ENCODE data around the gene CTNND2. TPM values are rescaled to one million over a fixed set of nuclear protein-coding genes. Genes with fewer than 3 reads are reported as not detected.

CTNND2 gene
- total and polyA plus RNA-seq, 2 donors (not counting 1 experiment from before 2014, with no cell fraction given), result not detected

- TF ChIP-seq CTCF (IDR thresholded peaks at IDR 0.05) (no peak), EZH2 (IDR thresholded peaks at IDR 0.05; ENCODE audit: borderline replicate concordance, insufficient read depth, low read depth, low read length, poor library complexity, severe bottlenecking) (no peak)
- Histone ChIP-seq H2AFZ (ENCODE audit: insufficient read depth, low read depth, low read length, poor library complexity, severe bottlenecking) (no peak overlapping the region), H3K4me1 (ENCODE audit: control insufficient read depth in 2 of 2, insufficient read depth in 2 of 2, low read length in 2 of 2) (no peaks in the 10 kb centered on the region), H3K4me3 (ENCODE audit: control extremely low read depth in 1 of 5, extremely low read depth in 1 of 5, insufficient read depth in 1 of 5, low read depth in 2 of 5, low read length in 4 of 5) (no peak overlapping the region), H3K9me3 (ENCODE audit: control extremely low read depth in 1 of 3, control insufficient read depth in 2 of 3, insufficient read depth in 1 of 3, low read length in 2 of 3) (peaks cover 0 to 4% (median 0%) of the 10 kb centered on the region in 3 donors), H3K27me3 (replicated peaks in 1 of 4; ENCODE audit: control extremely low read depth in 1 of 4, control insufficient read depth in 3 of 4, insufficient read depth in 4 of 4, low read length in 3 of 4) (no peaks in the 10 kb centered on the region), H3K4me2 (replicated peaks; ENCODE audit: low read depth, low read length, poor library complexity, severe bottlenecking) (no peak overlapping the region), H3K36me3 (replicated peaks in 1 of 2; ENCODE audit: control extremely low read depth in 1 of 2, control insufficient read depth in 1 of 2, extremely low read depth in 1 of 2, insufficient read depth in 2 of 2, low read length in 1 of 2) (no peaks in the 10 kb centered on the region), H3K27ac (ENCODE audit: low read length in 2 of 2) (no peak overlapping the region), H4K20me1 (ENCODE audit: control insufficient read depth, insufficient read depth, low read length, poor library complexity, severe bottlenecking) (no peaks in the 10 kb centered on the region), H3K79me2 (ENCODE audit: control insufficient read depth, insufficient read depth, low read length) (no peaks in the 10 kb centered on the region), H3K9ac (ENCODE audit: low read length) (no peak overlapping the region)
- ChIA-PET CTCF (no interaction called here), POLR2A (no interaction called here)
- H3K4me1 Mint-ChIP-seq, result no peaks in the 10 kb centered on the region
- peaks cover 5% of the 10 kb centered on the region for H3K9me3 Mint-ChIP-seq (ENCODE audit: insufficient read depth)
- WGBS (ENCODE audit: insufficient coverage), result no CpG with 5 or more reads among the region's 2 CpGs
- ATAC-seq (ENCODE audit: low read depth) (no peak), DNase-seq (no peak)
- H3K27me3 Mint-ChIP-seq, result no peaks in the 10 kb centered on the region
- no peak overlapping the region for H3K4me3 Mint-ChIP-seq
- intact Hi-C loops (cut with micrococcal nuclease), result no loop called here
- no peak overlapping the region for H3K27ac Mint-ChIP-seq
These were observed 492.6 kb downstream of the CTNND2 start for GRCh38 chr5:11411621-11412020.

DNA sequence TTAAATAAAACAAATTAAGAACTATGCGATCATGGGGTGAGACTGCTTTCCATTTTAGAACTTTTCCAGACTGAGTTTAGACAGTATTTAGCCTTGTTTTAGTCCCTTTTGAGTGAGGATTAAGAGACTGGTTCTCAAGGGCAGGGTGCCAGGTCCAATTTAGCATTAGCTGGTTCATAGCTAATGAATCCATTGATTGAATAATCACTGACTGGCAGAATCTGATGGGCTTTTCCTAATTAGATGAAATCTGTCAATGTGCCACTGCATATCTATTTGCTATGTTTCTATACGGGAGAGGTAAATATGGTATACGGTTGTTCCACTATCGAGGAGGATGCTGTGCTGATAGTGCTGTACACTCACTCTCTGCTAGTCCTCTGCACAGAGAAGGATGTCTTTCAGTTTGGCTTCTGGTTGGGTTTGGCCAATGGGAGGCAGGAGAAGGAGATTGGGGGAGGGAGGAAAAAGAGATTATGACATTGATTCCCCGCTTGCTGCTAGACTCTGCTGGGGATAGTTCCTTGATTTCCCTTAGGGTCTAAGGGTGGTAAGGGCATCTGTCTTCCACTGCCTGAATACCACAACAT lies 496.6 kb downstream of the CTNND2 start:
- no peak overlapping the region for H3K27ac ChIP-seq (ENCODE audit: low read length in 2 of 2)
- H3K79me2 ChIP-seq (ENCODE audit: control insufficient read depth, insufficient read depth, low read length), result no peaks in the 10 kb centered on the region
- no peak overlapping the region for H3K4me2 ChIP-seq (replicated peaks; ENCODE audit: low read depth, low read length, poor library complexity, severe bottlenecking)
- TF ChIP-seq CTCF (IDR thresholded peaks at IDR 0.05) (no peak), EZH2 (IDR thresholded peaks at IDR 0.05; ENCODE audit: borderline replicate concordance, insufficient read depth, low read depth, low read length, poor library complexity, severe bottlenecking) (no peak)
- H3K36me3 ChIP-seq (replicated peaks in 1 of 2; ENCODE audit: control extremely low read depth in 1 of 2, control insufficient read depth in 1 of 2, extremely low read depth in 1 of 2, insufficient read depth in 2 of 2, low read length in 1 of 2), result no peaks in the 10 kb centered on the region
- no peak overlapping the region for H3K9ac ChIP-seq (ENCODE audit: low read length)
- Mint-ChIP-seq H3K27ac (no peak overlapping the region), H3K4me1 (no peaks in the 10 kb centered on the region), H3K9me3 (ENCODE audit: insufficient read depth) (no peaks in the 10 kb centered on the region), H3K27me3 (no peaks in the 10 kb centered on the region), H3K4me3 (no peak overlapping the region)
- 100% methylated on average over 2 of the region's 5 CpGs for WGBS (ENCODE audit: insufficient coverage)
- ChIA-PET CTCF (no interaction called here), POLR2A (no interaction called here)
- no peak overlapping the region for H3K4me3 ChIP-seq (ENCODE audit: control extremely low read depth in 1 of 5, extremely low read depth in 1 of 5, insufficient read depth in 1 of 5, low read depth in 2 of 5, low read length in 4 of 5)
- ATAC-seq (ENCODE audit: low read depth), result no peak
- no peaks in the 10 kb centered on the region for H3K4me1 ChIP-seq (ENCODE audit: control insufficient read depth in 2 of 2, insufficient read depth in 2 of 2, low read length in 2 of 2)
- no peaks in the 10 kb centered on the region for H3K27me3 ChIP-seq (replicated peaks in 1 of 4; ENCODE audit: control extremely low read depth in 1 of 4, control insufficient read depth in 3 of 4, insufficient read depth in 4 of 4, low read length in 3 of 4)
- DNase-seq, result no peak
- no peaks in the 10 kb centered on the region for H4K20me1 ChIP-seq (ENCODE audit: control insufficient read depth, insufficient read depth, low read length, poor library complexity, severe bottlenecking)
- no peak overlapping the region for H2AFZ ChIP-seq (ENCODE audit: insufficient read depth, low read depth, low read length, poor library complexity, severe bottlenecking)
- H3K9me3 ChIP-seq (ENCODE audit: control extremely low read depth in 1 of 3, control insufficient read depth in 2 of 3, insufficient read depth in 1 of 3, low read length in 2 of 3), result no peaks in the 10 kb centered on the region
- intact Hi-C loops (cut with micrococcal nuclease), result no loop called here
